Hematopoietic multipotent progenitor cell treated with erythropoietin and hydrocortisone succinate and interleukin-3 and kit ligand, for 8 days (in vitro differentiated cells): ENCODE measurements around the gene PRCD.

ENCODE experiments used
- DNase-seq: peaks from one replicate; pipeline ENCODE4 v3.0.0-alpha.2; 2015

PRCD gene

DNA sequence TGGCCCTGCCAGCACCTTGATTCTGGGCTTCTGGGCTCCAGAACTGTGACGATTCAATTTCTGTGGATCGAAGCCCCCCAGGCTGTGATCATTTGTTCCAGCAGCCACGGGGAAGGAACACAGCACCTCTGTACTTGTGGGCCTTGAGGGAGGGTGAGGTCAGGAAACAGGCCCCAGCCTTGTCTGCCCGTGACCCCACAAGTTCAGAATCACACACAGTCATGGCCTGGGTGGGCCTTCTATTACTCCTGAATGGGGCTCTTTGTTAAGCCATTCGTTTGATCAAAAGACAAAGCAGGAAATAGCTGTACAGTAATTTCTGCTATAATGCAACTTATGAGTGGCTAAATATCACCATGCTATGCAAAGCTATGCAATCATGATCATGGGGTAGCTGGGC, 35.7 kb downstream of the PRCD start:
- no peak for DNase-seq

- DNase-seq = no peak
Observed at GRCh38 chr17:76576189-76576588, 36.3 kb downstream of the PRCD start.

DNA sequence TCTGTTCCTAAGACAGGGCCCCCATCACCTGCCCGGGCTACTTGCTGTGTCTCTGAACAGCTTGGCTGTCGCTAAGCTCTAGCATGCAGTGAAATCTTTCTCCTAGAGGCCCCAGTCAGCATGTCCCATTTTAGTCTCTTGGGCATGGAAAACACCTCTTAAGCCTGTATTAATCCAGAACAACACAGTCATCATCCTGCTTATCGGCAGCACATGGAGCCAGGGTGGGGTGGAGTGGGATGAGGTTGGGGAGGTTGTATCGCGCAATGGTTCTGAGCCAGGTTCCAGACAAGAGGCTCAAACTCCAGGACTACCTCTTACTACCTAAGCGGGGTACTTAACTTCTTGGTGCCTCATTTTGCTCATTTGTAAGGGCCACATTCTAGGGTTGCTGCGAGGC, 38.0 kb downstream of the PRCD start:
- DNase-seq = no peak

GRCh38 chr17:76578376-76578775, 38.5 kb downstream of the PRCD start:
- DNase-seq = no peak

DNA sequence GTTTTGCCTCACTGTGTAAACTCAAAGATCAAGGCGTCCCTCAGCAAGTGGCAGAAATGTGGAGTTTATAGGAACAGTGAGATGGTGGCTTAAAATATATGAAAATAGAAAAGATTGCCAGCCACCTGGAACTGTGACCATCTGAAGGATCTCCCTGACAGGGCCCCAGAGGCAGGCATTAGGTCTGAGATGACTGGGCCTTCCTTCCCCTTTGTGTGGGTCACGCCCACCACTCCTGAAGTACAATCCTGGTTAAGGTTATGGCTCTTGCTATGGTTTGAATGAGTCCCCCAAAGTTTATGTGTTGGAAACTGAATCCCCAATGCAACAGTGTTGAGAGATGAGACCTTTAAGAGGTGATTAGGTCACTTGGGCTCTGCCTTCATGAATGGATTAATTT, 39.4 kb downstream of the PRCD start:
- no peak for DNase-seq

DNA sequence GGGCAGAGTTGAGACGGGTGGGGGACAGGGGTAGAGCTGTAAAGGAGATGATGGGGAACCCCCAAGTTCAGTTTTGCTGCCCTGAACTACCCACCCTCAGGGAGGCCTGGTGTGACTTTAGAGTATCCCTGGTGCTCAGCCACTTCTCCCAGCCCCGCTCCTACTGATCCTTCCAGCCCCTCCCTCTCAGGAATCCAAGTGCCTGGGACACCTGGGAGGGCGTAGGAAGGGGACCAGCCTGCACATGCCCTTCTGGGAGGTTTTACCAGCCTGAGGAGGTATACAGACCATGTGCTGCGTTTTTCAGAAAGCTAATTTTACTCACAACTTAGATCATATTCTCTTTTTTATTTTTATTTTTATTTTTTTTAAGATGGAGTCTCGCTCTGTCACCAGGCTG, 41.7 kb downstream of the PRCD start:
- no peak for DNase-seq

DNA sequence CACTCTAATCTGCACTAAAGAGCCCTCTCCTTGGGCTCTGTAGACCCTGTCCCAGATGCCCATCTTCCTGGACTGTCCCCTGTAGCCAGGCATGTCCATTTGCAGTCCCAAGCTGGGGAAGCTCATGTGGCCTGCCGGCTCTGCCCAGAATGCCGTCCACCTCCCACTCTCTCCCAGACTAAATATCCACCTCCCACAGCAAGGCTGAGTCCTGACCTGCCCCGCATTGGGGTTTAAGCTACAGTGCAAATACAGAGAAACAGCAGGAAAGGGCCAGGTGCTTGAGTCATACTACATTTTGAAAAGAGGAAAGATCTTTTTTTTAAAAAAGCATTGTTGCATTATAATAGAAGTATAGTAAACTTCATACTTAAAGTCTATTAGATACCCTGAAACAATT, 42.8 kb downstream of the PRCD start:
- DNase-seq = no peak

- DNase-seq = no peak
Observed at GRCh38 chr17:76584427-76585032, 44.7 kb downstream of the PRCD start.

GRCh38 chr17:76585033-76585648, 45.3 kb downstream of the PRCD start:
- DNase-seq = no peak

DNA sequence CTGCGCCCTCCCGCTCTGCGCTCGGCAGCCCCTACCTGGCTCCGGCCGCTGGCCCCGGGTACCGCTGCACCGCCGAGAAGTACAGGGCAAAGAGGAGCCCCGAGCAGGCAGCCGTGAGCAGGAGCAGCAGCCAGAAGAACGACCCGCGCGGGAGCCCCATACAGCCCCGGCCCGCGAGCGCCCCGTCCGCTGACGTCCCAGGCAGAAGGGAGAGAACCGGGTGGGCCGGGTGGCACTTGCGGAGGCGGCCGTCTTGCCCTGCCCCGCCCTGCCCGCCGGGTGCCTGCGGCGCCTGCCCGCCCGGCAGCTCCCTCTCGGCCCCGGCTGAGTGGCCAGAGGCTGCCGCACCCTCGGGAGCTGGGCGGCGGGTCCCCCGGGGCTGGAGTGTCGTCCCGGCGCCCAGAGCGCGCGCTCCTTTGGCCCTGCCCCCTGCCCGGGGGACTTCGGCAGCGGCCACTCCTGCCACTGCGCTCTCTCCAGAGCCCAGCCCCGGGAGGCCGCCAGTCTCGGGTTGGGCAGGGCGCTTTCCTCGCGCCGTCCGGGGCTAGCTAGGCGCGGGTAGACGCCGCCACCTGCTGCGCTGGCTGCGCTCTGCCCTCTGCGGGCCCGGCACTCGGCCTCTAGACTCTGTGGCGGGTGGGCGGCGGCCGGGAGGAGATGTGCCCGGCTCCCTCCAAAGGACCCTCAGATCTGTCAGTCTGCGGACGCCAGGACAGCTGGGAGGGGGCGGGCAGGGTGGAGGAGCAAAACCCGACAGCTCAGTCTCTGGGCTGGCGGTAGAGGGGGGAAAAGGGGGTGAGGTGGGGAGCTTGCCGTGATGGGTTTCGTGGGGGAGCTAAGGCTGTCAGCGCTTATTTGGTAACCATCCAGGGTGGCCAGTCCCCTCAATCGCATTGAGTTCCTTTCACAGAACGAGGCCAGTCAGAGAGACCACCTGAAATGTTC, 46.1 kb downstream of the PRCD start, which contains the start of gene ST6GALNAC2:
ST6GALNAC2 (minus strand) TSS at position 212 of the 945 bp plus-strand sequence; CDS start at position 160, 52 bp downstream.
- DNase-seq = peak; percentile 41

GRCh38 chr17:76586741-76587487, 47.1 kb downstream of the PRCD start:
- DNase-seq = no peak

- no peak for DNase-seq
Observed at GRCh38 chr17:76588182-76588581, 48.3 kb downstream of the PRCD start.

DNA sequence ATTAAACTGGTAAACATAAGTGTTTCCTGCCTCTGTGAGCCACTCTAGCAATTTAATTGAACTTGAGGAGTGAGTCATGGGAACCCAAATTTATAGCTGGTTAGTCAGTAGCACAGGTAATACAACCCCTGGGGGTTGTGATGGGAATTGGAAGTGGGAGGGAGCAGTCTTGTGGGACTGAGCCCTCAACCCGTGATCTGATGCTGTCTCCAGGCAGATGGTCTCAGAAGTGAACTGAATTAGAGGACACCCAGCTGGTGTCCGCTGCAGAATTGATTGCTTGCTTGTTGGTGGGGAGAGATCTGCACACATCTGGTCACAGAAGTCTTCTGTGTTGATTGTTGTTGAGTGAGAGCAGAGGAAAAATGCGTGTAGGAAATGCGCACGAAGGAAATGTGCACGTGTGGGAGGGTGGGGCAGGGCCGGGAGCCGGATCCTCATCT, 53.6 kb downstream of the PRCD start:
- DNase-seq = no peak

GRCh38 chr17:76593959-76594358, 54.1 kb downstream of the PRCD start:
- no peak for DNase-seq

- DNase-seq = no peak
Observed at GRCh38 chr17:76594690-76595089, 54.8 kb downstream of the PRCD start.
